Measurements from ENCODE around the gene ARR3.

The ARR3 gene

DNA sequence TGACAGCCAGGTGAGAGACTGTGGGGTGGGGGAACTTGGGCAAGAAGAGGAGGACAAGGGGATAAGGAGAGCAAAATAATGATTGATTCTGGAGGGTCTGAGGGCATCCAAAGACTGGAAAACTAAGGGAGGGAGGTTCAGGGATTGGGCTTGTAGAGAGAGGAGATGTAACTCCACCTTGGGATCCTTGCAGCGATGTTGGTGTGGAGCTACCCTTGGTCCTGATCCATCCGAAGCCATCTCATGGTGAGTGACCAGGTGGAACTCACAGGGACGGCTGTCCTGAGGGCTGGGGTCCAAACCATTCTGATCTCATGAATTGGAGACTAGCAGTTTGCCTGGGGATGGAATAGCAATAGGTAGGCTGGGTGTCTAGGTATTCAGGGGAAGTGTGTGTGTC is 12.4 kb downstream of the ARR3 start:
- Histone ChIP-seq H3K27me3 (ENCODE audit: insufficient read depth, insufficient read length) (no peaks in the 10 kb centered on the region), H3K9me3 (ENCODE audit: insufficient read depth, low read length) (no peaks in the 10 kb centered on the region), H3K36me3 (ENCODE audit: insufficient read depth, insufficient read length, low read length) (peaks cover 24% of the 10 kb centered on the region), H3K4me3 (ENCODE audit: insufficient read length, low read depth) (no peak overlapping the region), H3K4me1 (ENCODE audit: insufficient read depth, insufficient read length) (no peaks in the 10 kb centered on the region), H3K9ac (ENCODE audit: insufficient read length, low read depth) (no peak overlapping the region)
- DNase-seq (ENCODE audit: low read depth, low spot score), result no peak
- TF ChIP-seq SUZ12 (IDR thresholded peaks at IDR 0.05; ENCODE audit: extremely low read depth, insufficient read depth, insufficient read length) (no peak), ZNF274 (IDR thresholded peaks at IDR 0.05; ENCODE audit: low read depth, low read length) (no peak)

DNA sequence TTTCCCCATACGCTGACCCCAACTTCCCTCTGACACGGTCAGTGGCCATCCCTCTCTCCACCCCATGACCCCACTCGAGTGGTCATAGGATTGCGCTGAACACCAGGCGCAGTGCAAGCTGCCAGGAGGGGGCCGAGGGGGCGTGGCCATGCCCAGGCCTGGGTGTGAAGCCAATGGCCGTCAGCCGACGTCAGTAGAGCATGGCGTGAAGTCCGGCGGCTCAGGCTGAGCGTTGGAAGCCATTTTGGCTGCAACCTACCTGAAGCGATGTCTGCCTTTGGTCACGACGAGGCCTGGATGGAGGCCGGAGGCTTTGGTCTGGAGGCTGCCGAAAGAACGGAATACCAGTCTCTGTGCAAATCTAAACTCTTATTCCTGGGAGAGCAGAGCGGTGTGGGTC is 13.8 kb downstream of the ARR3 start, which contains the start of gene RAB41:
Gene RAB41 (plus strand): TSS at position 222 of the 400 bp plus-strand sequence. CDS start 46 bp downstream, at position 268.
- DNase-seq (ENCODE audit: low read depth, low spot score), result no peak
- Histone ChIP-seq H3K27me3 (ENCODE audit: insufficient read depth, insufficient read length) (no peaks in the 10 kb centered on the region), H3K9ac (ENCODE audit: insufficient read length, low read depth) (no peak within 1 kb of the TSS), H3K4me3 (ENCODE audit: insufficient read length, low read depth) (no peak within 1 kb of the TSS), H3K36me3 (ENCODE audit: insufficient read depth, insufficient read length, low read length) (peaks cover 38% of the 10 kb centered on the region), H3K4me1 (ENCODE audit: insufficient read depth, insufficient read length) (no peaks in the 10 kb centered on the region), H3K9me3 (ENCODE audit: insufficient read depth, low read length) (no peaks in the 10 kb centered on the region)
- no peak for TF ChIP-seq YY1 (IDR thresholded peaks at IDR 0.05; ENCODE audit: insufficient read depth, insufficient read length)
- TF ChIP-seq SUZ12 (IDR thresholded peaks at IDR 0.05; ENCODE audit: extremely low read depth, insufficient read depth, insufficient read length), result no peak
- TF ChIP-seq ZNF274 (IDR thresholded peaks at IDR 0.05; ENCODE audit: low read depth, low read length), result no peak

DNA sequence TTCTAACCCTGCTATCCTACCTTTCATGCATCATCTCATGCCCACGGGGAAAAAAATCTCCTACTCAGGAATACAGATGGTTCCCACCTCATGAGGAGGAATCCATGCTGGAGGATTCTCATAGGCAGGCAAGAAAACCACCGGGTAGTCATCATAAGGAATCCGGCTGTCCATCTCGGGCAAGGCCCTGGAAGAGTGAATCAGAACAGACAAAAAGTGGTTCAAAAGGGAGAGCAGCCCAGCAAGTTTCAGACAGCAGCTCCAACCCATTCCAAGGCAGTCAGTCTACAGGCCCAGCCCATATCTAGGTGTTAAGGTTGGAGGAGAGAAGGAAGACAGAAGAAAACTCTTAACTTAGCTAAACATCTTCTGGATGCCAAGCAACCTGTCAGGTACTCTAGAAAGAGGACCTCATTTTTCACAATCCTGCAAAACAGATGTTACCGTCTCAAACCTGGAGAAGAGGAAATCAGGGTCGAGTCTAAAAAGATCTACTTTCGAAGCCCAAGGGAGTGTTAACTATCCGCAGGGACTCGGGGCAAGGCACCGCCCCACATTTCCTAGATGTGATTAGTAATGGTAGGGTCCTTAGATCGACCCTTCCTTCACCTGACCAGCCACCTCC is 21.1 kb downstream of the ARR3 start:
- H3K4me3 ChIP-seq (ENCODE audit: insufficient read length, low read depth), result peak overlapping the region; percentile 83
- peak overlapping the region; percentile 94 for H3K9ac ChIP-seq (ENCODE audit: insufficient read length, low read depth)
- no peaks in the 10 kb centered on the region for H3K27me3 ChIP-seq (ENCODE audit: insufficient read depth, insufficient read length)
- peaks cover 57% of the 10 kb centered on the region for H3K36me3 ChIP-seq (ENCODE audit: insufficient read depth, insufficient read length, low read length)
- H3K4me1 ChIP-seq (ENCODE audit: insufficient read depth, insufficient read length), result no peaks in the 10 kb centered on the region
- no peak for DNase-seq (ENCODE audit: low read depth, low spot score)
- H3K9me3 ChIP-seq (ENCODE audit: insufficient read depth, low read length), result no peaks in the 10 kb centered on the region
- TF ChIP-seq SUZ12 (IDR thresholded peaks at IDR 0.05; ENCODE audit: extremely low read depth, insufficient read depth, insufficient read length) (no peak), ZNF274 (IDR thresholded peaks at IDR 0.05; ENCODE audit: low read depth, low read length) (no peak), YY1 (IDR thresholded peaks at IDR 0.05; ENCODE audit: insufficient read depth, insufficient read length) (no peak)

DNA sequence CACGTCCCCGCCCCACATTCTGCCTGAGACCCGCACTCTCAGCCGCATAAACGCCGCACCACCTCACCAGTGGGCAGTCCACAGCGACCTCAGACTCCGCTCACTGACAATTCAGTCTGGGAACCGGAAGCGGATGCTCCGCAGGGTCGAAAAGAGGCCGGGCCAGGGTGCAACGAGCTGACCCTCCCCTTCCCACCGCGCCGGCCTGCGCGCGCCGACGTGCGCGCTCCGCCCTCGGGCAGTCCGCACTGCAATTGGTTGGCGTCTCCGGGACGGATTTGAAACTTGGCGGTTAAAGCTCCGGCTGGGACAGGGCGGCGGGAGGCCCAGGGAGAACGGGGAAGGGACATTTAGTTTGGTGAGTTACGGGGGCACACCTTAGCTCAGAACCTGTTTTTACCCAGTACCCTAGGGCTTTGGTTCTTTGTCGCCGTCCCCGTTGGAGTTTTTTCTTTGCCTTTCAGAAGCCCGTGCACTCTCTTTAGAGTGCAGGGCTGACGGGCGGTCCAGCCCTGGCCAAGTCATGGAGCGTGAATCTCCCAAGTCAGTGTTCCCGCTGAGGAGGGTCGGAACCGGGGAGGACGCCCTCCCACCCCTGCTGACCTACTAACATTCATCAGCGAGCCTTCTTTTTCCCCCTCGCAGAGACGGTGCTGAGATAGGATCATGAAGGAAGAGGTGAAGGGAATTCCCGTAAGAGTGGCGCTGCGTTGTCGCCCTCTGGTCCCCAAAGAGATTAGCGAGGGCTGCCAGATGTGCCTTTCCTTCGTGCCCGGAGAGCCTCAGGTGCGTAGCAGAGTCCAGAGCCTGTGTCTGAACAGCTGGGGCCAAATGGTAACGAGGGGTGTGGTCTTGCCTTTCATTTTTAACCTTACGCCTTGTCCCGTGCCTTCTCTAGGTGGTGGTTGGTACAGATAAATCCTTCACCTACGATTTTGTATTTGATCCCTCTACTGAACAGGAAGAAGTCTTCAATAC is 21.9 kb downstream of the ARR3 start, which contains the start of the genes KIF4A and PDZD11:
Gene KIF4A (plus strand): TSS at position 312 of the 978 bp plus-strand sequence. CDS start 355 bp downstream, at position 667.
Gene PDZD11 (minus strand): TSS at position 135 of the 978 bp plus-strand sequence. CDS start 586 bp downstream, outside the sequence.
- Histone ChIP-seq H3K4me1 (ENCODE audit: insufficient read depth, insufficient read length) (no peaks in the 10 kb centered on the region), H3K9me3 (ENCODE audit: insufficient read depth, low read length) (no peaks in the 10 kb centered on the region), H3K36me3 (ENCODE audit: insufficient read depth, insufficient read length, low read length) (peaks cover 56% of the 10 kb centered on the region), H3K4me3 (ENCODE audit: insufficient read length, low read depth) (peak within 1 kb of the TSS; percentile 83), H3K27me3 (ENCODE audit: insufficient read depth, insufficient read length) (no peaks in the 10 kb centered on the region), H3K9ac (ENCODE audit: insufficient read length, low read depth) (peak within 1 kb of the TSS; percentile 94)
- peak; percentile 78 for DNase-seq (ENCODE audit: low read depth, low spot score)
- TF ChIP-seq ZNF274 (IDR thresholded peaks at IDR 0.05; ENCODE audit: low read depth, low read length) (no peak), YY1 (IDR thresholded peaks at IDR 0.05; ENCODE audit: insufficient read depth, insufficient read length) (no peak), SUZ12 (IDR thresholded peaks at IDR 0.05; ENCODE audit: extremely low read depth, insufficient read depth, insufficient read length) (no peak)

DNA sequence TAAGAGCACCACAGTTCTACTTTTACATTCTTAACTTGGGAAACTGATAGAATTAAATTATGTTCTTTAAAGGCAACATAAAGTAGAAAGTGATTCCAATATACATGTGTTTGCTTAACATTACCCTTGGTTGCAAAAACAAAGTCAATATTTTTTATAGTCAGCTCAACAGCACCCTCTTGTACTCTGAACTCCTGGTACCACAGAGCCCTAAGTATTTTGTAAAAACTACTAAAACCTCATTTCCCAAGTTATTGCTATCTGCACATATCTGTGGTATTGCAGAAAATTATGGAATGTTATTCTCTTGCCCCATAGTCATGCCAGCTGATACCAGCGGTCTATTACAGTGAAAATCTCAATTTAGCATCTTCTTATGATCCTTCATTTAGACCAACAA is 24.7 kb downstream of the ARR3 start:
- H3K4me3 ChIP-seq (ENCODE audit: insufficient read length, low read depth), result no peak overlapping the region
- no peak for DNase-seq (ENCODE audit: low read depth, low spot score)
- TF ChIP-seq SUZ12 (IDR thresholded peaks at IDR 0.05; ENCODE audit: extremely low read depth, insufficient read depth, insufficient read length), result no peak
- TF ChIP-seq YY1 (IDR thresholded peaks at IDR 0.05; ENCODE audit: insufficient read depth, insufficient read length), result no peak
- TF ChIP-seq ZNF274 (IDR thresholded peaks at IDR 0.05; ENCODE audit: low read depth, low read length), result no peak
- H3K9ac ChIP-seq (ENCODE audit: insufficient read length, low read depth), result no peak overlapping the region
- H3K9me3 ChIP-seq (ENCODE audit: insufficient read depth, low read length), result no peaks in the 10 kb centered on the region
- no peaks in the 10 kb centered on the region for H3K4me1 ChIP-seq (ENCODE audit: insufficient read depth, insufficient read length)
- no peaks in the 10 kb centered on the region for H3K27me3 ChIP-seq (ENCODE audit: insufficient read depth, insufficient read length)
- peaks cover 43% of the 10 kb centered on the region for H3K36me3 ChIP-seq (ENCODE audit: insufficient read depth, insufficient read length, low read length)

DNA sequence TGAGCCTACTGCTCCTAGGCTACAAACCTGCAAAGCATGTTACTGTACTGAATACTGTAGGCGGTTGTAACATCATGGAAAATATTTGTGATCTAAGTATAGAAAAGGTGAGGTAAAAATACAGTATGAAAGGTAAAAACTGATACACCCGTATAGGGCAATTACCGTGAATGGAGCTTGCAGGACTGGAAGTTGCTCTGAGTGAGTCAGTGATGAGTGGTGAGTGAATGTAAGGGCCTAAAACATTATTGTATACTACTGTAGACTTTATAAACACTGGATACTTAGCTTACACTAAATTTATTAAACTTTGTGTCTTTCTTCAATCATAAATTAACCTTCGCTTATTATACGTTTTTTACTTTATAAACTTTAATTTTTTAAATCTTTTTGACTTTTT is 25.5 kb downstream of the ARR3 start:
- Histone ChIP-seq H3K4me1 (ENCODE audit: insufficient read depth, insufficient read length) (no peaks in the 10 kb centered on the region), H3K4me3 (ENCODE audit: insufficient read length, low read depth) (no peak overlapping the region), H3K36me3 (ENCODE audit: insufficient read depth, insufficient read length, low read length) (peaks cover 44% of the 10 kb centered on the region), H3K9me3 (ENCODE audit: insufficient read depth, low read length) (no peaks in the 10 kb centered on the region), H3K27me3 (ENCODE audit: insufficient read depth, insufficient read length) (no peaks in the 10 kb centered on the region), H3K9ac (ENCODE audit: insufficient read length, low read depth) (no peak overlapping the region)
- TF ChIP-seq SUZ12 (IDR thresholded peaks at IDR 0.05; ENCODE audit: extremely low read depth, insufficient read depth, insufficient read length) (no peak), YY1 (IDR thresholded peaks at IDR 0.05; ENCODE audit: insufficient read depth, insufficient read length) (no peak), ZNF274 (IDR thresholded peaks at IDR 0.05; ENCODE audit: low read depth, low read length) (no peak)
- no peak for DNase-seq (ENCODE audit: low read depth, low spot score)

DNA sequence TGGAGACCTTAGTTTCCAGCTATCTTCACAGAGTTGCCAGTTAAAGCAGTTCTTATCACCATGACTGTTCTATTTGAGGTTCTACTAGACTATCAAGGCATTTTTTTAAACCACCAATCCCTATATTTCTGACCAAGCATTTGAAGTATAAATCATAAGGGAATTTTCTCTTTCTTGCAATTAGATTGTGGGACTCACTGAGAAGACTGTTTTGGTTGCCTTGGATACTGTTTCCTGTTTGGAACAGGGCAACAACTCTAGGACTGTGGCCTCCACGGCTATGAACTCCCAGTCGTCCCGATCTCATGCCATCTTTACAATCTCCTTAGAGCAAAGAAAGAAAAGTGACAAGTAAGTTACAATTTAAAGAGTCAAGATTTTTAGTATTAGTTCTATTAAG is 33.6 kb downstream of the ARR3 start:
- Histone ChIP-seq H3K9me3 (ENCODE audit: insufficient read depth, low read length) (no peaks in the 10 kb centered on the region), H3K36me3 (ENCODE audit: insufficient read depth, insufficient read length, low read length) (peaks cover 60% of the 10 kb centered on the region), H3K9ac (ENCODE audit: insufficient read length, low read depth) (no peak overlapping the region), H3K27me3 (ENCODE audit: insufficient read depth, insufficient read length) (no peaks in the 10 kb centered on the region), H3K4me1 (ENCODE audit: insufficient read depth, insufficient read length) (no peaks in the 10 kb centered on the region), H3K4me3 (ENCODE audit: insufficient read length, low read depth) (no peak overlapping the region)
- DNase-seq (ENCODE audit: low read depth, low spot score), result no peak
- TF ChIP-seq YY1 (IDR thresholded peaks at IDR 0.05; ENCODE audit: insufficient read depth, insufficient read length) (no peak), SUZ12 (IDR thresholded peaks at IDR 0.05; ENCODE audit: extremely low read depth, insufficient read depth, insufficient read length) (no peak), ZNF274 (IDR thresholded peaks at IDR 0.05; ENCODE audit: low read depth, low read length) (no peak)
